IMR-90 (cell line): ENCODE results near the gene FRMD1. TPM values are rescaled to one million over a fixed set of nuclear protein-coding genes. Genes with fewer than 3 reads are reported as not detected.

ENCODE experiments used
- ATAC-seq: fragments of 200-7000 bp; cut with Tn5 transposase; 2 replicates; pipeline ENCODE4 v1.9.1; 2020; ENCODE audit warnings: low read depth, mild to moderate bottlenecking, moderate library complexity
- BruUV-seq: library from RNA; stranded (reverse); fragments of 400-500 nt; replicated peaks from 2 replicates; lab custom pipeline; 2021; lab: Mats Ljungman, UMichigan
- CTCF ChIA-PET: fragments of 300-600 bp; formaldehyde crosslinking; extraction: SDS; loops from one replicate; lab custom pipeline; 2021; ENCODE audit warnings: antibody characterized with exemption; lab: Yijun Ruan, JAX
- POLR2A ChIA-PET: fragments of 300-600 bp; sonication (Branson Sonifier 250); formaldehyde crosslinking; loops from one replicate; lab custom pipeline; 2022; ENCODE audit warnings: antibody characterized with exemption; ENCODE audit not compliant: unreplicated experiment; lab: Charles Lee
- DNase-seq: peaks from one replicate; pipeline ENCODE4 v3.0.0; 2013
- H2AFZ ChIP-seq: replicated peaks from 2 replicates; pipeline ENCODE3; 2013; ENCODE audit warnings: low read length, mild to moderate bottlenecking; ENCODE audit not compliant: poor library complexity
- H2AK5ac ChIP-seq: 2 replicates; pipeline ENCODE4 v1.6.1; 2013; ENCODE audit warnings: low read depth, low read length, inconsistent platforms
- H2AK9ac ChIP-seq: replicated peaks from 2 replicates; pipeline ENCODE3; 2013; ENCODE audit warnings: mild to moderate bottlenecking, low read depth, low read length, moderate library complexity; ENCODE audit not compliant: poor library complexity
- H2BK120ac ChIP-seq: 2 replicates; pipeline ENCODE4 v1.6.1; 2013; ENCODE audit warnings: low read depth, low read length, inconsistent platforms
- H2BK15ac ChIP-seq: 3 replicates; pipeline ENCODE4 v1.6.1; 2013; ENCODE audit warnings: low read depth, low read length, inconsistent platforms
- H2BK20ac ChIP-seq: 2 replicates; pipeline ENCODE4 v1.6.1; 2013; ENCODE audit warnings: low read depth, mild to moderate bottlenecking, inconsistent platforms, low read length, moderate library complexity
- H2BK5ac ChIP-seq: 2 replicates; pipeline ENCODE4 v1.6.1; 2013; ENCODE audit warnings: mild to moderate bottlenecking, low read depth, low read length, inconsistent platforms; ENCODE audit not compliant: poor library complexity, severe bottlenecking
- H3K14ac ChIP-seq: replicated peaks from 2 replicates; pipeline ENCODE4 v1.6.1; 2013; ENCODE audit warnings: low read depth, low read length, inconsistent platforms
- H3K18ac ChIP-seq: 2 replicates; pipeline ENCODE4 v1.6.1; 2013; ENCODE audit warnings: low read depth, low read length, control low read depth
- H3K23ac ChIP-seq: 2 replicates; pipeline ENCODE4 v1.6.1; 2013; ENCODE audit warnings: low read depth, low read length, inconsistent platforms
- H3K27ac ChIP-seq: 2 replicates; pipeline ENCODE4 v1.5.1; 2013; ENCODE audit warnings: mild to moderate bottlenecking, control low read depth, low read length; ENCODE audit not compliant: insufficient read depth
- H3K27me3 ChIP-seq: 2 replicates; pipeline ENCODE4 v1.6.1; 2013; ENCODE audit warnings: low read length; ENCODE audit not compliant: control insufficient read depth, insufficient read depth
- H3K36me3 ChIP-seq: 2 replicates; pipeline ENCODE4 v1.6.1; 2013; ENCODE audit warnings: low read length, mixed read lengths; ENCODE audit not compliant: control insufficient read depth, insufficient read depth
- H3K4ac ChIP-seq: 2 replicates; pipeline ENCODE4 v1.6.1; 2013; ENCODE audit warnings: low read depth, low read length, inconsistent platforms
- H3K4me1 ChIP-seq: 2 replicates; pipeline ENCODE4 v1.6.1; 2013; ENCODE audit warnings: low read length, mixed read lengths; ENCODE audit not compliant: control insufficient read depth, insufficient read depth
- H3K4me2 ChIP-seq: 2 replicates; pipeline ENCODE4 v1.6.1; 2013; ENCODE audit warnings: low read depth, mild to moderate bottlenecking, control low read depth, low read length, moderate library complexity
- H3K4me3 ChIP-seq: 2 replicates; pipeline ENCODE4 v1.5.1; 2013; ENCODE audit warnings: low read depth, mild to moderate bottlenecking, control low read depth, low read length, moderate library complexity; ENCODE audit not compliant: insufficient read depth
- H3K56ac ChIP-seq: 2 replicates; pipeline ENCODE4 v1.6.1; 2013; ENCODE audit warnings: low read length, inconsistent platforms; ENCODE audit not compliant: insufficient read depth; ENCODE audit errors: extremely low read depth
- H3K79me1 ChIP-seq, 2 experiments: 2 replicates each; pipeline ENCODE4 v1.6.1; 2013; ENCODE audit warnings: low read length in 2 of 2, inconsistent platforms in 1 of 2, low read depth in 1 of 2
- H3K9ac ChIP-seq: 2 replicates; pipeline ENCODE4 v1.6.1; 2013; ENCODE audit warnings: low read depth, low read length, control low read depth
- H3K9me1 ChIP-seq: 2 replicates; pipeline ENCODE4 v1.6.1; 2013; ENCODE audit warnings: low read length, inconsistent platforms; ENCODE audit not compliant: insufficient read depth
- H3K9me3 ChIP-seq: 2 replicates; pipeline ENCODE4 v1.6.1; 2013; ENCODE audit warnings: low read length; ENCODE audit not compliant: control insufficient read depth, insufficient read depth
- H4K20me1 ChIP-seq: 2 replicates; pipeline ENCODE4 v1.6.1; 2013; ENCODE audit warnings: low read length, inconsistent platforms; ENCODE audit not compliant: insufficient read depth
- H4K5ac ChIP-seq: 2 replicates; pipeline ENCODE4 v1.6.1; 2013; ENCODE audit warnings: mild to moderate bottlenecking, low read depth, low read length, control low read depth
- H4K8ac ChIP-seq, 2 experiments: 2 replicates each; pipeline ENCODE4 v1.6.1; 2013; ENCODE audit warnings: low read depth in 2 of 2, low read length in 2 of 2, control low read depth in 1 of 2, inconsistent platforms in 1 of 2
- H4K91ac ChIP-seq: 2 replicates; pipeline ENCODE4 v1.6.1; 2013; ENCODE audit warnings: low read depth, low read length, inconsistent platforms; ENCODE audit not compliant: insufficient read depth
- FOS ChIP-seq: fragments of 150-350 bp; IDR thresholded peaks from 2 replicates; pipeline ENCODE4 v1.6.1; 2016; ENCODE audit warnings: low read depth, low read length
- MAZ ChIP-seq: IDR thresholded peaks from 2 replicates; pipeline ENCODE4 v1.6.1; 2012; ENCODE audit warnings: low read depth, mild to moderate bottlenecking, low read length, improper control_type of control experiment, moderate library complexity, borderline replicate concordance
- WGBS, 2 experiments: methylation state at CpG; one replicate each; pipeline versions ENCODE4 v1.1.5 to v1.1.7; 2013; ENCODE audit warnings: missing lambda C conversion rate in 2 of 2; ENCODE audit not compliant: insufficient read length in 1 of 2; ENCODE audit errors: extremely low coverage in 2 of 2; 5-methylcytosine and 5-hydroxymethylcytosine counted together
- dilution Hi-C: fragments of 300-500 bp; cut with HindIII; formaldehyde crosslinking; loops from one replicate; pipeline ENCODE4 v1.14.3; 2018; ENCODE audit warnings: low sequenced_read_pairs; ENCODE audit not compliant: unreplicated experiment
- in situ Hi-C: fragments of 300-500 bp; cut with MboI; formaldehyde crosslinking; loops from 3 replicates; pipeline ENCODE4 v1.14.3; 2019; ENCODE audit warnings: low sequenced_read_pairs, inconsistent platforms, mixed read lengths
- intact Hi-C: fragments of 100-400 bp; cut with micrococcal nuclease; formaldehyde crosslinking; loops from 2 replicates; pipeline ENCODE4 v1.10.0; 2022
- polyA plus RNA-seq, 3 experiments: library from polyadenylated mRNA; depleted of rRNA; stranded (reverse); fragments of >200 nt; gene quantifications; 2 replicates each; pipeline ENCODE4 v1.2.3, GENCODE V29; 2012; ENCODE audit warnings: low replicate concordance in 1 of 3
- total RNA-seq: library from RNA; depleted of rRNA; stranded (reverse); fragments of >200 nt; gene quantifications from 2 replicates; pipeline ENCODE4 v1.2.3, GENCODE V29; 2012

FRMD1 gene
- total and polyA plus RNA-seq, 2 of the 4 experiments (the other 2 are of a cell fraction): not detected

DNA sequence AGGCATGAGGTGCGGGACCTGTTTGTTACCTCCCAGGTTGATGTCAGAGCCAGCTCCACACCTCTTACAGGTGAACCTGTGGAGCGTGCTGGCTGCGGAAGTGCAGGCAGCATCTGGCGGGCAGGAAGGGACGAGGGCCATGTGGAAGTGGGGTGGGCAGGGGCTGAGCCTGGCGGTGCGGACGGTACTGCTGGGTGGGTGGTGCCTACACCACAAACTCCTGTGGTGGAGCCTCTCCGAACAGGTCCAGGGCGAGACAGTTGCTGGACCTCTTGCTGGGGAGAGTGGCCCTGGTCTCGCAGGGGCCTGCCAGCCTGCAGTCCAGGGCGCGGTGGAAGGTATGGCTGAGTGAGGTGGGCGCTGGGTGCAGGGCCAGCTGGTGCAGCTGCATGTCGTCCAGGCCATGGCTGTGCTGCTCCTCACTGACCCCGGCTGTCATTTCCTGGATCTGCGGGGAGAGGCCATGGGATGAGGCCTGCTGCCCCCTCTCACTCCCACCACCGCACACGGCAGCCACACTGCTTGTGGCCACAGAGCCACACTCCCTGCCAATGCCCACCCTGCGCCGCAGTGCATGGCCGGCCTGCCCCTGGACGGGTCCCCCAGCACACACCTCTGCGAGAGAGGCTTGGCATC is 22.0 kb downstream of the FRMD1 start:
- WGBS, 2 experiments: 77% methylated on average over 10 of the region's 24 CpGs; no CpG with 5 or more reads in 1 of the 2 experiments
- dilution Hi-C loops: no loop called here
- no peak overlapping the region for H4K8ac ChIP-seq

More for the DNA sequence above, 22.0 kb downstream of the FRMD1 start:
- H2AK5ac ChIP-seq: no peak overlapping the region
- H3K9ac ChIP-seq: no peak overlapping the region
- CTCF ChIA-PET: no interaction called here
- H3K4me3 ChIP-seq: no peak overlapping the region
- no peaks in the 10 kb centered on the region for H3K36me3 ChIP-seq
- no peak overlapping the region for H4K91ac ChIP-seq
- H3K9me3 ChIP-seq: no peaks in the 10 kb centered on the region
- H3K4me2 ChIP-seq: no peak overlapping the region
- TF ChIP-seq FOS (no peak), MAZ (no peak)
- in situ Hi-C loops (no loop called here), intact Hi-C loops (no loop called here)
- no peak overlapping the region for H3K56ac ChIP-seq
- H3K23ac ChIP-seq: no peak overlapping the region
- no peak overlapping the region for H3K14ac ChIP-seq
- H3K18ac ChIP-seq: no peak overlapping the region
- ATAC-seq (no peak), DNase-seq (no peak)
- H4K5ac ChIP-seq: no peak overlapping the region
- POLR2A ChIA-PET: no interaction called here
- H3K79me1 ChIP-seq: no peaks in the 10 kb centered on the region
- H4K20me1 ChIP-seq: no peaks in the 10 kb centered on the region
- no peak overlapping the region for H3K27ac ChIP-seq
- H2BK20ac ChIP-seq: no peak overlapping the region
- no peak overlapping the region for H3K4ac ChIP-seq
- no peaks in the 10 kb centered on the region; the same call in 1 of the 2 replicates for H3K27me3 ChIP-seq
- H2AFZ ChIP-seq: no peak overlapping the region
- no peak overlapping the region for H2AK9ac ChIP-seq
- H3K4me1 ChIP-seq: no peaks in the 10 kb centered on the region
- H2BK15ac ChIP-seq: no peak overlapping the region
- BruUV-seq: no TSS peak
- no peaks in the 10 kb centered on the region for H3K9me1 ChIP-seq
- no peak overlapping the region for H2BK120ac ChIP-seq
- no peak overlapping the region for H2BK5ac ChIP-seq
